GM19397 (cell line): ENCODE measurements around the gene SLIT2.

Source experiments
- ATAC-seq: cut with Tn5 transposase; IDR thresholded peaks from one replicate; pipeline ENCODE4 v1.9.1; 2021; ENCODE audit warnings: mild to moderate bottlenecking, moderate library complexity; ENCODE audit not compliant: unreplicated experiment

Gene SLIT2

GRCh38 chr4:20298455-20298854, 46.8 kb downstream of the SLIT2 start:
- no peak for ATAC-seq

GRCh38 chr4:20298986-20299385, 47.3 kb downstream of the SLIT2 start:
- no peak for ATAC-seq

GRCh38 chr4:20299515-20299914, 47.8 kb downstream of the SLIT2 start:
- ATAC-seq: no peak

- no peak for ATAC-seq
Measured at GRCh38 chr4:20301161-20301560, 49.5 kb downstream of the SLIT2 start.
